ENCODE measurements around the gene CEP350.
"Not testable (repeated sequence)": the region's sequence is repeated elsewhere in the genome, so short reads cannot be mapped to it uniquely, and the experiment has no call there.

The CEP350 gene

DNA sequence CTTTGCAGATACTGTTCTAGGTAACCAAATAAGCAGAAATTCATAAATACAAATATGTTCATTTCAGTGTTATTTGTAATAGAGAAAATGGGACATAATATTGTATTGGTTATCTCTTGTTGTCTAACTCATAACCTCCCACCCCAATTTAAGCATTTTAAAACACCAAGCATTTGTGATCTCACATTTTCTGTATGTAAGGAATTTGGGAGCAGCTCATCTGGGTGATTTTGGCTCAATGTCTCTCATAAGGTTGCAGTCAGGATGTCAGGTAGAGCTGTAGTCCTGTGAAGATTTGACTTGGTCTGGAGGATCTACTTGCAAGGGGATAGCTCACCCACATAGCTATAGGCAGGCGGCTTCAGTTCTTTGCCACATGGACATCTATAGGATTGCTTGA lies 29.5 kb downstream of the CEP350 start:
- no peak for DNase-seq (ENCODE audit: low read depth in 3 of 3)

DNA sequence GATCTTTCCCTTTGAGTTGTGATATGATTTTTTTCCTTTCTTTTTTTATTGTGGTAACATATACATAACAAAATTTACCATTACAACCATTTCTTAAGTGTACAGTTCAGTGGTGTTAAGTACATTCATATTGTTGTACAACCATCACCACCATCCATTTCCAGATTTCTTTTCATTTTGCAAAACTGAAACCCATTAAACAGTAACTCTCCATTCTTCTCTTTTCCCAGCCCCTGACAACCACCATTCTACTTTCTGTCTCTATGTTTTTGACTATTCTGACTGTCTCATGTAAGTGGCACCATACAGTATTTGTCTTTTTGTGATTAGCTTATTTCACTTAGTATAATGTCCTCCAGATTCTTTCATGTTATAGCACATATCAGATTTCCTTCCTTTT lies 30.3 kb downstream of the CEP350 start:
- DNase-seq (ENCODE audit: low read depth in 3 of 3): no peak

DNA sequence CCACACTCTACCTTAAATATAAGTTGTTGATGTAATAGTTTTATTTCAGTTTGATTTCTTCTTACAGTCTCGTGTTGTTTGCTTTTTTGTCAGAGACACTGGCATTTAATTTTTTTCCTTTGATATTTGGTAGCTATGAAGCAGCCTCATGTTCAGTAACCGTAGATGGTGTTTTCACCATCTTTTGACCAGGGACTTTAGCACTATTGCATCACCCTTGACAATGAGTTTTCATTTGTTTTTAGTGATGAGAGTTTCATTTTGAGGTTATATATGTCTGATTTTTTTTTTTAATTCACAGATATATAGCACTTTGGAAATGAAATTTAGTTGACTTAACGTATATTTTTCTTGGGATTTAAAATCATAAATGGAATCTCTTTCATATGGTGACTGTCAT lies 36.2 kb downstream of the CEP350 start:
- DNase-seq (ENCODE audit: low read depth in 3 of 3): no peak

DNA sequence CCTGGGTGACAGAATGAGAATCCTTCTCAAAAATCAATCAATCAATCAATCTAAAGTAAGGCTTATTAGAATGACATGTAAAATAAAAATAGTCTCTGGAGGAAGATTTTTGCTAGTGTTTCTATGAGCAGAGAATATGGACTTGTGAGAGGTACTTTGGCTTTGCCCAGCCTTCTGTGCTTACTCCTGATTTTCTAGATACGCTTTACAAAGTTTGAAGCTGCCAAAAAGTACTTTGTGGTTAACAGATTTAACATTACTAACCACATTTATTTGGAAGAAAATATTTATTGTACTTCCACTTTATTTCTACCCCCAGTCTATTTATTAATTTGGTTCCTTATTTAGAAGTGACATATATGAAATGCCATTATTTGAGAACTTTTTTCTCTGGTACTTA lies 41.0 kb downstream of the CEP350 start:
- no peak for DNase-seq (ENCODE audit: low read depth in 3 of 3)

DNA sequence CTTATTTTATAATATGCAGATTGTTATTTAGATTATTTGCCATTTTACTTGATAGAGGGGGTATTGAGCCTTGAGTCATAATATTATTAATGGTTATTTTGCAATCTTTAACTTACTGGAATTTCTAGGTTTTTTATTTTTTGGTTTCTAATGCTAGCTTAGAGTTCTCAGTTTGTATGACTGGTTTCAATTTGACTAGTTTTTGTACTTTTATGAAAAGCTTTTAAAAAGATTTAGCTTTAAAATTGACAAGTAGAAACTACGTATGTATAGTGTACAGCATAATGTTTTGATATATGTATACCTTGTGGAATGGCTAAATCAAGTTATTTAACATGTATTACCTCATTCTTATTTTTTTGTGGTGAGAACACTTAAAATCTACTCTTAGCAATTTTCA lies 41.5 kb downstream of the CEP350 start:
- DNase-seq (ENCODE audit: low read depth in 3 of 3): no peak

DNA sequence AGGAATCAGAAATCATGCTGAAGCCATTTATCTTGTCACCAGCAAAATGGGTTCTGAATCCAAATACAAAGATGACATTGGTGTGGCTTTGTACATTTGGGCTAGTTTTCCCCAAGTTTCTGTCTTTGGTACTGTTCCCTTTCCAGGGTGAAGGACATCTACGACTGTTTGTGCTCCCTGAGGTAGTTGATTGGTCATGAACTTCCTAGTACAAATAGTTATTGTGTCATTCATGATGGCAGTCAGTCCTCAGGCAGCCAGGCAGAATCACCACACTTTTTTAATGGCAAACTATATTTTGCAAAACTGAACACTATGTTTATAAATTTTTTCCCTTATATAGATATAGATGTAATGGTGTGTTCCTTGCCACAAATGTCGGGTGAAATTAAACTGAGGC lies 46.0 kb downstream of the CEP350 start:
- no peak for DNase-seq (ENCODE audit: low read depth in 3 of 3)

DNA sequence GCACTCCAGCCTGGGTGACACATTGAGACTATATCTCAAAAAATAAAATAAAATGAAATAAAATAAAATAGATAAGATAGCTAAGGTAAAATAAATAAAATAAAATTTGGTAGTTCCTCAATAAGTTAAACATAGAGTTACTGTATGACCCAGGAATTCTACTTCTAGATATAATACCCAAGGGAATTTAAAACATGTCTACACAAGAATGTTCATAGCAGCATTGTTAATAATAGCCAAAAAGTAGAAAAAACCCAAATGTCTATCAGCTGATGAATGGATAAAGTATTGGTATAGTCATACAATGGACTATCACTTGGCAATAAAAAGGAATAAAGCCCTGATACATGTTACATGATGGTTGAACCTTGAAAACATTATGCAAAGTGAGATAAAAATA lies 47.8 kb downstream of the CEP350 start:
- DNase-seq (ENCODE audit: low read depth in 3 of 3): no peak

DNA sequence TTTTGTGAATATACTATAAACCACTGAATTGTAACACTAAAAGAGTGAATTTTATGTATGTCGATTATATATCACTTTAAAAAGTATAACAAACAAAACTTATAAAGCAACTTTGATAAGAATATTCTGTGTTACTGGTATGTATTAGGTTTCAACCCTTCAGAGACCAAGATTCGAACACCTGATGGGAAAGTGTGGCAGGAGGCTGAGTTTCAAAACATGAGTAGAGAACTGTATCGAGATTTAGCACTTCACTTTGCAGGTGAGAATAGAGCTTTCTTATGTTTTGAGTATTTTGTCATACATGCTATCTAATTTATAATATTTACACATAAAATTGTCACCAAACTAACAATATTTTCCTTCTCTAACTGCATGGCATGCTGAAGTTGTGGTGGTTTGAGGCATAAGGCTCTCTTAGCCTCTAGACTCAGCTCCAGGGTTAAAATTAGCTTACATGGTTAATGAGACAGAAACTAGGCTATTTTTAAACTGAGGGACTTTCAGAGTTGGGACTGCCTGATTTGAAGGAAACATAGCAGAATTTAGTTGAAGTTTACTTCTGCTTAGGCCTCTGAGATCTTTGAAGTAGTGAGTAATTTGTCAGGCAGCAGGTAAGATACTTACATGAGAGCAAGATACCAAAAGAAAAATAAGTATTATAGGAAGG lies 48.6 kb downstream of the CEP350 start:
- no peak for DNase-seq (ENCODE audit: low read depth in 3 of 3)

DNA sequence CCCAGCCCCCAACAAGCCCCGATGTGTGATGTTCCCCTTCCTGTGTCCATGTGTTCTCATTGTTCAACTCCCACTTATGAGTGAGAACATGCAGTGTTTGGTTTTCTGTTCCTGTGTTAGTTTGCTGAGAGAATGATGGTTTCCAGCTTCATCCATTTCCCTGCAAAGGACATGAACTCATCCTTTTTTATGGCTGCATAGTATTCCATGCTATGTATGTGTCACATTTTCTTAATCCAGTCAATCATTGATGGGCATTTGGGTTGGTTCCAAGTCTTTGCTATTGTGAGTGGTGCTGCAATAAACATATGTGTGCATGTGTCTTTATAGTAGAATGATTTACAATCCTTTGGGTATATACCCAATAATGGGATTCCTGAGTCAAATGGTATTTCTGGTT lies 52.2 kb downstream of the CEP350 start:
- not testable (repeated sequence) for DNase-seq (ENCODE audit: low read depth in 3 of 3)

DNA sequence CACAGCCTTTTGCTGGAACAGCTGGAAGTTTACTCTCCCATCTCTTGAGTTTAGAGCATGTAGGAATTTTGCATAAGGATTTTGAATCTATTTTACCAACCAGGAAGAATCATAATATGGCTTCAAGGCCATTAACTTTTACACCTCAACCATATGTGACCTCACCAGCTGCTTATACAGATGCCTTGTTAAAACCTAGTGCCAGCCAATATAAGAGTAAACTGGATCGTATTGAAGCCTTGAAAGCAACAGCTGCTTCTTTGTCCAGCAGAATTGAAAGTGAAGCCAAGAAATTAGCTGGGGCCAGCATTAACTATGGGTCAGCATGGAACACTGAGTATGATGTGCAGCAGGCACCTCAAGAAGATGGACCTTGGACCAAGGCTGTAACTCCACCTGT lies 65.4 kb downstream of the CEP350 start:
- no peak for DNase-seq (ENCODE audit: low read depth in 3 of 3)

DNA sequence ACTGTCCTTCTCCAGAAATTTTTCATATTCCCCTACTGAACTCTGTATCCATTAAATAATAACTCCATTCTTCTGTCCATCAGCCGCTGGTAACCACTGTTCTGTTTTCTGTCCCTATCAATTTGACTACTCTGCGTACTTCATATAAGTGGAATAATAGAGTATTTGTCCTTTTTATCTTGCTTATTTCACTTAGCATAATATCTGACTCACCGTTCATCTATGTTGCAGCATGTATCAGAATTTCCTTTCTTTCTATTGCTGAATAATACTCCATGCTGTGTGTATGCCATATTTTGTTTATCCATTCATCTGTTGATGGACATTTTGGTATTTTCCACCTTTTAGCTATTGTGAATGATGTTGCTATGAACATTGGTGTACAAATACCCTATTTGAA lies 71.9 kb downstream of the CEP350 start:
- no peak for DNase-seq (ENCODE audit: low read depth in 3 of 3)

DNA sequence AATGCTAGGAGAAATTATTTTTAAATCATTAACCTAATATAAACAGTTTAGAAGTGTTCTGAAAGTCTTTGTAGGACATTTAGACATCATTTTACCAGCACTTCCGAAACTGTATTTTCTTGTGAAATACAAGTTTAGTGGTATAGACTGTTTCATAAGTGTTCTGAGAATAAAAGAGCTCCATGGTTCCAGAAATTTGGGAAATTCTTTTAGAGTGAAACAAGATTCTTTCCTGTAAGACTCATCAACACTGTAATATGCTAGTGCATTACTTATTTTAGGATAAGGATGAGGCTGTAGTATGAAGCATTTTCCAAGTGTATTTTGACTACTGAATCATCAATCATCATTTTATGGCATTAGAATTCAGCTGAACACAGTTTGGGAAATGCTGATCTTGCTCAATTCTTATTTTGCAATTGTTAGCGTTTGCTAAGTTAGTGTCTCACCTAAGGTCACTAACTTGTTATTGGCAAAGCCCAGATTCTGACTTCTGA lies 73.4 kb downstream of the CEP350 start:
- no peak for DNase-seq (ENCODE audit: low read depth in 3 of 3)

DNA sequence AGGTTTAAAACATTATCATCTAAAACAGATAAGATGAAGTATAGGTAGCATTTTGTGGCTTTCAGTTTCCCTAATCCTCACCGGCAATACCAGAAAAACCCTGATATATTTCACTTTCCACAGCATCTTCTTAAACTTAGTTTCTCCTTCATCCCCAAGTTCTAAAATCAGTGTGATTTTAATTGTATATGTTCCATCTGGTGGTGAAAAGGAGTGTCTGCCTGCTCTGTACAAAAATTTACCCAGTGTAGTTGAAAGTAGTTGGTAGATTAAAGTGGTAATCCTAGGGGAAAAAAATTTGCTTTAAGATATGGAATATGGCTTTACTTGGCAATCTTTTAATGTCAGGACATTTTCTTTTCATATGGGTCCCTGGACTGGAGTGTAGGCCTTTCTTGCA lies 74.3 kb downstream of the CEP350 start:
- DNase-seq (ENCODE audit: low read depth in 3 of 3): no peak

DNA sequence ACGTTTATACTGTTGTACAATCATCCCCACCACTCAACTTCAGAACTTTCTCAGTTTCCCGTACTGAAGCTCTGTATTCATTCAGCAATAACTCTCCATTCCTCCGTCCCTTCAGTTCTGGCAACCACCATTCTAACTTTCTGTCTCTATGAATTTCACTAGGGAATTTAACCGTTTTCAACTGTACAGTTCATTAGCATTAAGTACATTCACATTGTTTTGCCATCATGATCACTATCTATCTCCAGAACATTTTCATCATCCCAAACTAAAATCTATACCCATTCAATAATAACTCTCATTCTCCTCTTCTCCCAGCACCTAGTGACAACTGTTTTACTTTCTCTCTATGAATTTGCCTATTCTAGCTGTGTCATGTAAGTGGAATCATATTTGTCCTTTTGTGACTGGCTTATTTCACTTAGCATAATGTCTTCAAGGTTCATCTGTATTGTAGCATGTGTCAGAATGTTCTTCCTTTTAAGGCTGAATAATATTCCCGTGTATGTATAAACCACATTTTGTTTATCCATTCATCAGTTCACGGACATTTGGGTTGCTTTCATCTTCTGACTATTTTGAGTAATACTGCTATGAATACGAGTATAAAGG lies 75.0 kb downstream of the CEP350 start:
- DNase-seq (ENCODE audit: low read depth in 3 of 3): no peak

DNA sequence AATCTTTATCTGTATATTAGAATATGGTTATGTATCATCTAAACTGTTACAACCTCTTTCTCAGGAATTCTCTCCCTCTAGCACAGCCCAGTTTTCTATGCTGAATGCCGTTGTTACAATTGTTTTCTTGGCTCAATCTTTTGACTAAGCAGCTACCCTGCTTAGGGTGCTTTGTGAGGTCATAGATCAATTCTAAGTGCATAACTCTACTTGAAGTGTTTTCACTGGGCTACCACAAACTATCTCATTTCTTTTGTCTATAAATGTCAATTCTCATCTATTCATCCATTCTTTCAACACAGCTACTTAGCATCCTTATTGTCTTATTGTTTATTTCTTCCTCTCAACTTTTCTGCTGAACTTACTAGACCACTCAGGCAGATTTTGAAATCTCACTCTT lies 77.1 kb downstream of the CEP350 start:
- DNase-seq (ENCODE audit: low read depth in 3 of 3): no peak

DNA sequence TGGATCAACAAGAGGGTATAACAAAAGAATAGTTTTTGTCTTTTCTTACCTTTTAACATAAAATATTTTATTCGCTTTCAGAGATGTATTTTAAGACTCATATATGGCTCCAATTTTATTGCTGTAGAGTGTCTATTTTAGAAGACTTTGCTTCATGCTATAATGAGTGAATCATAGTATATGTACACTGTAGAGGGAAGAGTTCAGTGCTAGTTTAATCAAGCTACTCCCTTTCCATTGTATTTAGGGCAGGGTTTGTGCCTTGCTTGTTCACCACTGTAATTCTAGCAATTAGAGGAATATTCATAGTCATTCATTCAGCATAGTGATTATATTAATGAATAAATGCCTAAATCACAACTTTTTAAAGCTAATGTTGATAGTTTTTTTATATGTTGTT lies 78.8 kb downstream of the CEP350 start:
- no peak for DNase-seq (ENCODE audit: low read depth in 3 of 3)

DNA sequence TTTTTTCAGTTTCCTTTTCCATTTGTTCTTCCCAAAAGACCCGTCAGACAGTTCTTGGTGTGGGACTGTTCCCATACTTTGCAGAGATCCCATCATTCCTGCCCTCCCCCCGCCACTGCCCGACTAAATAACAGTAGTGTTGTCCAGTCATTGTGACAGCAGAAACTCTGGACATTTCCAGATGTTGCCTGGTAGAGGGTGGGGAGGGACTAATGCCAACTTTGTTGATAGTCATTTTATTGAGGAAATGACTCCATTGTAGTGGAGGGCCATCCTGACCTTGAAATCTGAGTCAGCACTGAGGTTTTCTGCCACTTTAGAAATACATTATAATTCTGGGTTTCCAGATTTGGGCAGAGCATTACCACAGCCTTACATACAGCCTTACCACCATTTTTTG lies 85.4 kb downstream of the CEP350 start:
- DNase-seq (ENCODE audit: low read depth in 3 of 3): no peak

DNA sequence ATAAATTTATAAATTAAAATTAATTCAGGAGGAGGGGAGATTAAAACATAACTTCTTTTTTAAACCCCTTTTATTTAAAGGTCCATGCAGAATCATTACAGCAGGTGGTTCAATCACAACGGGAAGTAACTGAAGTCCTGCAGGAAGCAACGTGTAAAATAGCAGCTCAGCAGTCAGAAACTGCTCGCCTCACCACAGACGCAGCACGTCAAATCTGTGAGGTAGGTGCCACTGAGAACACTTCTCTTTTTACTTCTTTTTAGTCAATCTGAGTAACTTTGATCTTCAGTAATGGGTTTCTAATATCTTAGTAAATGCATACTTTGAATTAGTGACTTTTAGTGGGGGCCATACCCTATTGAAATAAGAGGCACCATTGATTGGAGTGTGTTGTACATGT lies 87.0 kb downstream of the CEP350 start:
- DNase-seq (ENCODE audit: low read depth in 3 of 3): no peak

DNA sequence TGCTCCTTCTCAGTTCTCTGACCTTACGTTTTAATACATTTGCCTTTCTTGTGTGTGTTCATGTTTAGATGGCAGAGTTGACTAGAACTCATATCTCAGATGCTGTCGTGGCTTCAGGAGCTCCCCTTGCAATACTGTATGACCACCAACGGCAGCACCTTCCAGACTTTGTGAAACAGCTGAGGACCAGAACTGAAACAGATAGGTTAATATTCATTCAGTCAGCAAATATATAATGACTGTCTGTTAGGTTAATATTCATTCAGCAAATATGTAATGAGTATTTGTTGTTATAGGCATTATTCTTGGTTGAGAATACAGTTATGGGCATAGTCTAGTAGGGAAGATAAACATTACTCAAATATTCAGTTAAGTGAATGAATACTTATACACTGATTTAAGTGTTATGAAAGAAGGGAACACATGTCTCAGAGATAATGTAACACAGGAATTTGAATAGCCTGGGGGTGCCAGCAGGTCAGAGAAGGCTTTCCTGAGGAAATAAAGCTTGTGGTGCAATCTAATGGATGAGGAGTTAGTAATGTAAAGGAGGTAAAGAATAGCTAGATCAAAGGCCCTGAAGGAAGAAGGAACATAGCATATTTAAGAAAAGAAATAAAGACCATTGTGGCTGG lies 88.5 kb downstream of the CEP350 start:
- no peak for DNase-seq (ENCODE audit: low read depth in 3 of 3)

DNA sequence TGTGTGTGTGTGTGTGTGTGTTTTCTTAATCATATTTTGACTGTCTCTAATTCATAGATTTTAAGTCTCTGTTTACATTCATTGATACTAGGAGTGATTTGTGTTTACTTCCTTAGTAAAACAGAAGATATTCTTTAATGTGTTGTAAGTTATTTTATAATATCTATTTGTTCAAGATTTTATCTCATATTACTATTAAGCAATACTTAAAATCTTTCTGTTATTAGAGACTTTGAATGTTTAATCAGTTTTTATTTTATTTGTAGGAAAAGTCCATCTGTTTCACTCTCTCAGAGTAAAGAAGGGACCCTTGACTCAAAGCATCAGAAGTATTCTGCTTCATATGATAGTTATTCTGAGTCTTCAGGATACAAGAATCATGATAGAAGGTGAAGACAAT lies 89.2 kb downstream of the CEP350 start:
- no peak for DNase-seq (ENCODE audit: low read depth in 3 of 3)

DNA sequence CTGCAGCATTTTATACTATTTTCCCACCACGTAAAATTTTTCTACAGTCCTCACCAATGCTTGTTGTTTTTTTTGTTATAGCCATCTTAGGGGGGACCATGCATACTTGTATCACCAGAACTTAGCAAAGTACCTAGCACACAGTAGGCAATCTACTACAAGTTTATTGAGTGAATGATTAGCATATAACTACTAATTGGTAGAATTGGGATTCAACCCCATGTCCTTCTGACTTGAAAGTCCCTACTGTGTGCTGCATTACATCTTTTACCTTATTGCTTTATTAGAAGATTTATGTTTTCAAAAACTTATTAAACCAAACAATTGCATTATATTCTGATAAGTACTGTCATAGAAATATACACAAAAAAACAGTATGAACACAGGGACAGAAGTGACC lies 92.1 kb downstream of the CEP350 start:
- no peak for DNase-seq (ENCODE audit: low read depth in 3 of 3)

DNA sequence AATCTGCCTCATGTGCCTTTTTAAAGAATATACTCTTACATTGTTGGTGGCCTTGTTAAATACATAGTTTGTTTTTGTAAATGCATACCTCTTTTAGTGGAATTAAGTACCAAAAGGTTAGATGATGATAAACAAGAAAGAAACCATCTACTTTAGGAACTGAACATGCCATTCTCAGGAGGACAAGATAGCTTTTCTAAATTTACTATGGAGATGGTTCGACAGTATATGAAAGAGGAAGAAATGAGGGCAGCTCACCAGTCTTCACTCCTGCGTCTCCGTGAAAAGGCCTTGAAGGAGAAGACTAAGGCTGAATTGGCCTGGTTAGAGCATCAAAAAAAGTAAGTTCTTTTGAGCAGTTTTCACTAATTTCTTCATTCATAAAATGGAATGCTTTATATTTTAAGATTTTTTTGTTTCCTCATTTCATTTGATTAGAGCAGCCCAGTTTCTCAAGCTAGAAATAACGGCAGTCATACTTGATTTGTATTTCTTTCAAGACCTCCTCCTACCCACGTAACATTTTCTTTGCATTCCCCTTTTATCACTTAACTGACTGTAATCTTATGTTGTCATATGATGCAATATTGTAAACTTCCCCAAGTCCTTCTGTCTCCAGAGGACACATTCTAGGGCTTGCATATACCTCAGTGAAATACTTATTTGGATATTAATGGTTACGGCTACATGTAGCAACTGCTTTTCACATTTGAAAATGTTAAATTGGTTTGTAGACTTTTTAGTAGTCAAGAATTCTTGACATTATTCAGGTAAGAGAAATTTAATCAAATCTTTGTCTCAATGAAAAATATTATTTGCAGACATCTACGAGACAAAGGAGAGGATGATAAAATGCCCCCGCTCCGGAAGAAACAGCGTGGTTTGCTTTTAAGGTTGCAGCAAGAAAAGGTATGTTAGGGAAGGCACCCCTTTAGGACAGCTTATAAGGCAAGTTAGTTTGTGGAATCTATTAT lies 99.3 kb downstream of the CEP350 start:
- DNase-seq (ENCODE audit: low read depth in 3 of 3): no peak
